NCI-H1105 treated with DMSO at 0.1 percent for 48 hours (cell line): Measurements from ENCODE around the gene PIGO.

ENCODE experiments used
- DNase-seq: peaks from one replicate; lab custom pipeline; 2025; lab: John Stamatoyannopoulos, UW

The PIGO gene

GRCh38 chr9:35071814-35072460, 24.5 kb downstream of the PIGO start:
- DNase-seq, result peak; percentile 55

GRCh38 chr9:35070823-35071813, 25.3 kb downstream of the PIGO start:
- DNase-seq, result no peak

- DNase-seq, result no peak
These were observed 27.4 kb downstream of the PIGO start for GRCh38 chr9:35069020-35069419.

GRCh38 chr9:35067056-35067455, 29.3 kb downstream of the PIGO start:
- no peak for DNase-seq

GRCh38 chr9:35060548-35061207, 35.7 kb downstream of the PIGO start:
- no peak for DNase-seq

GRCh38 chr9:35059438-35059837, 37.0 kb downstream of the PIGO start:
- DNase-seq, result no peak

- DNase-seq, result no peak
These were observed 39.1 kb downstream of the PIGO start for GRCh38 chr9:35057271-35057620.

- no peak for DNase-seq
These were observed 39.7 kb downstream of the PIGO start for GRCh38 chr9:35056571-35057270.

- no peak for DNase-seq
These were observed 41.3 kb downstream of the PIGO start for GRCh38 chr9:35054871-35055644.

GRCh38 chr9:35054185-35054835, 42.1 kb downstream of the PIGO start:
- no peak for DNase-seq

GRCh38 chr9:35051069-35051967, 45.1 kb downstream of the PIGO start:
- peak; percentile 17 for DNase-seq

- DNase-seq, result no peak
These were observed 47.9 kb downstream of the PIGO start for GRCh38 chr9:35048511-35048910.

- DNase-seq, result no peak
These were observed 52.3 kb downstream of the PIGO start for GRCh38 chr9:35044071-35044470.

- no peak for DNase-seq
These were observed 53.4 kb downstream of the PIGO start for GRCh38 chr9:35042891-35043545.

- DNase-seq, result no peak
These were observed 54.2 kb downstream of the PIGO start for GRCh38 chr9:35042081-35042604.
